ENCODE data around the gene FAM72A.
"Not testable (repeated sequence)": the region's sequence is repeated elsewhere in the genome, so short reads cannot be mapped to it uniquely, and the experiment has no call there.

The FAM72A gene

DNA sequence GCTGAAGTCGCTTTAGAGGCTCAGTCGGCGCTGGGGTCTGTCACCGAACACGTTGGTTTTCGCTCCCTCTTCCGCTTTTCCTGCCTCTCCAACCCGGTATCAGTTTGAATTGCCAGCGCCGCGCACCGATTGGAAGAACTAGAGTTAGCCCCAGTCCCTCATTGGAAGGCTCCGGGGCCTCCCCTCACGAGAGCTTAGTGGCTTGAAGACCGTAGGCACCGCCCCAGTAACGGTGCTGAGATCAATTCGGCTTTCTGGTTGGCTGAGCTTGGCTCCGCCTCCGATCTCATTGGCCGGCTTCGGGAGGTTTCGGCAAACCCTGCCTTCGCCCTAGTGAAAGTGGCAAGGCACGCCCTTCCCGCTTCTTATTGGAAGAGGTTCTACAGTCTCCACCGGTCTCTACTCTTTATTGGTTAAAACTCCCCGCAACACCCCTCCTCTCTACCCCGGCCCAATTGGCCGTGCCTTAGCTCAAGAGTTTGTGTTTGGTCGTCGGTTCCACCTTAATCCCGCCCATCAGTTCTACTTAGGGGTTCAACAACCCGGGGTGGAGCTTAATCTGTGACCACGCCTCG lies at the start of gene FAM72A:
Gene FAM72A (minus strand): TSS at position 51 of the 575 bp plus-strand sequence. CDS start 814 bp downstream, outside the sequence.
- H3K9ac ChIP-seq (ENCODE audit: insufficient read length, low read depth); DNase-seq (ENCODE audit: low read depth, low spot score); H3K27me3 ChIP-seq (ENCODE audit: insufficient read depth, insufficient read length); H3K4me1 ChIP-seq (ENCODE audit: insufficient read depth, insufficient read length); H3K36me3 ChIP-seq (ENCODE audit: insufficient read depth, insufficient read length, low read length); H3K9me3 ChIP-seq (ENCODE audit: insufficient read depth, low read length); H3K4me3 ChIP-seq (ENCODE audit: insufficient read length, low read depth): not testable (repeated sequence)

DNA sequence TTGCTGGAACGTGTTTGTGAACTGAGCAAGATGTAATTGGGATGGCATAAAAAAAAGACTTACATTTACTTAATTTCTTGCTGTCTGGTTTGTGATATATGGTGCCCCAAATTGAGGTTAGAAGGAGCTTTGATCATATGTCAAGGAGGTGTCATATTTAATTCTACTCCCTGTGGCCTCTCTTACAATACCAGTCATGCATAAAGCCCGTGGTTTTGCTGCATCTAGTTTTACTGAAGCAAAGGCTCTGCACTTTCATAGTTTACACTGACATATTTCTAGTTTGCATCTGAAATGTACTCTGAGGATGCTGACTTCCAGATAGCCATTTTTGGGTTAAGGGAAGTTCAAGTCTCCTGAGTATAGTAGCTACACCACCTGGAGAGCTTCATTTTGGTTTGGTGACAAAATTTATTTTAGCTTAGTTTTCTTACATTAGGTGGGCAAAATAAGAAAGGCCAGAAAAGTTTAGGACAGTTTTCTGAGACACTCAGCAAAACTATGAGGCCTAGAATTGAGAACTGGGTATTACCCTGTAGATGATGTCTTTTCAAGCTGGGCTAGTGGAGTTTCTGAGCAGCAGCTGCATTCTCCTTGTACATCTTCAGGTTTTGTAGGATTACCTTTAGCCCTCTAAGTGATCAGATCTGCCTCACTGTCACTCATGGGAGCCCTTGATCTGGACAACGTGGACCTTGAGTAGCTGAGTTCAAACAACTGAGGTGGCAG lies 48.5 kb upstream of the FAM72A start:
- H3K9me3 ChIP-seq (ENCODE audit: insufficient read depth, low read length); DNase-seq (ENCODE audit: low read depth, low spot score); H3K9ac ChIP-seq (ENCODE audit: insufficient read length, low read depth); H3K36me3 ChIP-seq (ENCODE audit: insufficient read depth, insufficient read length, low read length); H3K27me3 ChIP-seq (ENCODE audit: insufficient read depth, insufficient read length); H3K4me1 ChIP-seq (ENCODE audit: insufficient read depth, insufficient read length); H3K4me3 ChIP-seq (ENCODE audit: insufficient read length, low read depth): not testable (repeated sequence)

DNA sequence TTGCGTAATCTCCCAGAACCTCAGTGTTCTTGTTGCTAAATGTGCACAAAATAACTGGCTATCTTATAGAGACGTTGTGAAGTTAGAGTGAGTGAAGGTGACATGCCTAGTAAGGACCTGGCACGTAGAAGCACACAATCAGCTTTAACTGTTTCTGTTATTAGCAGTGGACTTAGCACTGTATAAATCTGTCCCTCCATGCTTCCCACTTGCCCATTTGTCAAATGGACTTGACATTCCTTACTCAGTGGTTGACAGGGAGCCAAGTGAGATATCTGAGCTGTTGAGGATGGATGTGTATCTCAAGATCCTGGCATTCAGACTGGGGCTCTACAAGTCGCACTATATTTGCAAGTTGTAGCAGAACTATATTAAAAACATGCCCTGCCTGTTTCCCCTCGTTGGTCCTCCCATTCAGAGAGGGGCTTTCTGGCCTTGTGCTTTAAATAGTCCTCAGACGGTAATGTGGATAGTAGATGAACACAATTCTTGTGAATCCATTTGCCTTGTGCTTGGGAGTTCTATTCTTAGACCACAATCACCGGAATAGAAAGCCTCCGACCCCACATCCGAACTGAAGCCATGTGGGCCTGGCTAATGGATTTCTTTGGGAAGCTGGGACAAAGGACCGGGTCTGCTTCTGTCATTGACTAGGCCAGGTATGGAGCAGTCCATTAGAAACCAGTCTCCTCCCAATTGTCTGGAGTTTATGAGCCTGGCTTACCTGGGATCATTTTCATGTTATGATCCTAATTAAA lies 43.7 kb upstream of the FAM72A start:
- H3K4me1 ChIP-seq (ENCODE audit: insufficient read depth, insufficient read length); DNase-seq (ENCODE audit: low read depth, low spot score); H3K9me3 ChIP-seq (ENCODE audit: insufficient read depth, low read length); H3K4me3 ChIP-seq (ENCODE audit: insufficient read length, low read depth); H3K27me3 ChIP-seq (ENCODE audit: insufficient read depth, insufficient read length); H3K36me3 ChIP-seq (ENCODE audit: insufficient read depth, insufficient read length, low read length); H3K9ac ChIP-seq (ENCODE audit: insufficient read length, low read depth): not testable (repeated sequence)

DNA sequence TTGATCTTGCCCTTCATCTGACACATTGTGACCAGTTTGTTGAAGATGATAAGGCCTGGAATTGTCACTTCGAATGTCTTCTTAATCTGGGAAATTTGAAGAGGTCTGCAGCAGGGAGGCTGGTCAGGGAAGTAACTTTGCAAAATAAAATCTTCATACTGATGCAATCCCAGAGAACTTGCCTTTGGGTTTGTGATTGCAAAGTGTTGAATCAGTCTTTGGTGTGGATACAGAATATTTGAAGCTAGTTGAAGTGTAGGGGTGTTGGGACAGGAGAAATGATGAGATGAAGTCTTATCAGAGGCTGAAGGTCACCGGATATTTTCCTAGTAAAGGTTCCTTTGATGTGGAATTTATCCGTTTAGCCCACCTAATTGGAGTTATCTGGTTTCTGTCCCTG lies 42.8 kb upstream of the FAM72A start:
- H3K4me3 ChIP-seq (ENCODE audit: insufficient read length, low read depth); H3K9ac ChIP-seq (ENCODE audit: insufficient read length, low read depth); DNase-seq (ENCODE audit: low read depth, low spot score); H3K4me1 ChIP-seq (ENCODE audit: insufficient read depth, insufficient read length); H3K9me3 ChIP-seq (ENCODE audit: insufficient read depth, low read length); H3K27me3 ChIP-seq (ENCODE audit: insufficient read depth, insufficient read length); H3K36me3 ChIP-seq (ENCODE audit: insufficient read depth, insufficient read length, low read length): not testable (repeated sequence)

DNA sequence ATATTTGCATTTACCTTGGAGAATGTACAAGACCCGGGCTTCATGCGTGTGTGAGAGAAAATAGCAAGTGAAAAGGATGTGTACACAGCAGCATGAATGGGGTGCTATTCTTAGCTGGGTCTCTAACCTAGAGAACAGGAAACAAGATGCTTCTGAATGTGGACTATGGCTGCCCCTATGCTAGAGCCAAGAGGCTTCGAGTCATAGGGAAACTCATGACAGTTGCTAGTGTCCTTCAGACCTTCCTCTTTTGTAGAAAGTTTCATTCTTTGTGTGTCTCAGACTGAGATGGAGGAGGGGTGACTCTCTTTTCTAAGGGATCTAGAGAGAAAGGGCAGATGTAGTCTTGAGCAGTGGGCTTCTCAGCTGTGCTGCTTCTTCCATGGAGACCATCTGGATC lies 40.7 kb upstream of the FAM72A start:
- not testable (repeated sequence) for H3K9ac ChIP-seq (ENCODE audit: insufficient read length, low read depth); DNase-seq (ENCODE audit: low read depth, low spot score); H3K36me3 ChIP-seq (ENCODE audit: insufficient read depth, insufficient read length, low read length); H3K9me3 ChIP-seq (ENCODE audit: insufficient read depth, low read length); H3K4me1 ChIP-seq (ENCODE audit: insufficient read depth, insufficient read length); H3K27me3 ChIP-seq (ENCODE audit: insufficient read depth, insufficient read length); H3K4me3 ChIP-seq (ENCODE audit: insufficient read length, low read depth)

DNA sequence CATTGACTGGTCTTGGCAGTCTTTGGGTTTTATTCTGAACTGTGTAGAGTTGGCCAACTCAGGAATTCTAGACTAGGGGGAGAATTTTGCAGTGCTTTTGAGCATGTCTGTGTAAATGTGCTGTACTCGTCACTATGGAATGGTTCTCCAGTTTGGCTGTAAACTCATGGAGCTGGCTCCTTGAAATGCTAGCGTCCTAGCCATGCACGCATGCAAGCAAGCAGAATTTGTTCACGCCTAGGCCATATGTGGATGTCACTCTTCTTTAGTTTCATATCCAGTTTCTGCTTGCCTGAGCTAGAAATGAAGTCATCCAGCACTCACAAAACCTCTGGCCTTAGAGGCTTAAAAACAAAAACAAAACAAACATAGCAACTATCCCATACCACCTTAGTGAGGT lies 37.6 kb upstream of the FAM72A start:
- H3K9me3 ChIP-seq (ENCODE audit: insufficient read depth, low read length); H3K4me3 ChIP-seq (ENCODE audit: insufficient read length, low read depth); H3K36me3 ChIP-seq (ENCODE audit: insufficient read depth, insufficient read length, low read length); H3K27me3 ChIP-seq (ENCODE audit: insufficient read depth, insufficient read length); DNase-seq (ENCODE audit: low read depth, low spot score); H3K9ac ChIP-seq (ENCODE audit: insufficient read length, low read depth); H3K4me1 ChIP-seq (ENCODE audit: insufficient read depth, insufficient read length): not testable (repeated sequence)

DNA sequence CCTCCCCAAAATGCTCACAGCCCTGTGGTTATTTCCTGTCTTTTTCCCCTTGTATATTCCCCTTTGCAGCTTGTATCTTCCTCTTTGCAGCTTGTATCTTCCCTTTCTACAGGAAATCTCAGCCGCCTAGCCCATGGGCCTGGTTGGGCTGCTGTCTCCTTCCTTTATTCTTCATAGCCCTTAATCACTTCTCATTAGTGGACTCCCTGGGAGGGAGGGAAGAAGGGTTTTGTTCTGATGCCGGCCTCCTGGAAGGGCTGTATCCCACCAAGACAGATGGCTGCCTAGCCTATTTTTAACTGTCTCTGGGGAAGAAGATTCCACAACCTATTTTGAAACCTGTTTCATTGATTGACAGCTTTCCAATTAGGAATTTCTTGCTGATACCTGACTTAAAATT lies 32.6 kb upstream of the FAM72A start:
- H3K9me3 ChIP-seq (ENCODE audit: insufficient read depth, low read length); H3K4me3 ChIP-seq (ENCODE audit: insufficient read length, low read depth); DNase-seq (ENCODE audit: low read depth, low spot score); H3K4me1 ChIP-seq (ENCODE audit: insufficient read depth, insufficient read length); H3K36me3 ChIP-seq (ENCODE audit: insufficient read depth, insufficient read length, low read length); H3K27me3 ChIP-seq (ENCODE audit: insufficient read depth, insufficient read length); H3K9ac ChIP-seq (ENCODE audit: insufficient read length, low read depth): not testable (repeated sequence)

DNA sequence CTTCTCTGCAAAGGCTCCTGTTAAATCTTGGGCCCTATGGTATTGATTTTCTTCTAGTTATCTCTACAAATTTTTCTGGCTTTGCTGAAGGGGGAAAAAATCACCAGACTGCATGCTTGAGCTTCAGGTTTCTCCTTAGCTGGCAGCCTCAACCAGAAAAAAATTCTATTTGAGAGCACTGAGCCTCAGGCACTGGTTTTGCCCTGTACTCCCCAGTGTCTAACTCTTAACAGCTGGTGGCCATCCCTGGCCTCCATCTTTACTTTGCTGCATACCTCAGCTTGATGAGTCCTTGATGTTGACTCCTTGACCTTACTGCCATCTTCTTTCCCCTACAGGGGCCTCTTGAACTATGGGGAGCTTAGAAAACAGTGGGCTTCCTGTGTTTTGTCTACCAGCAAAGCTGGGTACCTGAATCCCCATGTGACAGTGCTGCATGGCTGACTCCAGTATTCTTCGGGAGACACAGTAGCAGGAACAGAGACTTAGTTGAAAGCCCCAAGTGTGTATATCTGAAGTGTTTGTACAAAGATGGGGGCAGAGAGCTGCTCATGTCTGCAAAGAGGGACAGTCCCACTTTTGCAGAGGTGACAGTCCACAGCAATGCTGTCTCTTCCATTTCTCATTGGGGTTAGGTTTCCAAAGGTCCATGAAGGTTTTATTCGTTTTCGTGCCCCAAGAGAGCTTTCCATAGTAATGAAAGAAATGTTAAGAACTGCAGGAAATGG lies 31.7 kb upstream of the FAM72A start:
- not testable (repeated sequence) for H3K4me1 ChIP-seq (ENCODE audit: insufficient read depth, insufficient read length); H3K9me3 ChIP-seq (ENCODE audit: insufficient read depth, low read length); H3K27me3 ChIP-seq (ENCODE audit: insufficient read depth, insufficient read length); H3K36me3 ChIP-seq (ENCODE audit: insufficient read depth, insufficient read length, low read length); H3K9ac ChIP-seq (ENCODE audit: insufficient read length, low read depth); H3K4me3 ChIP-seq (ENCODE audit: insufficient read length, low read depth); DNase-seq (ENCODE audit: low read depth, low spot score)

DNA sequence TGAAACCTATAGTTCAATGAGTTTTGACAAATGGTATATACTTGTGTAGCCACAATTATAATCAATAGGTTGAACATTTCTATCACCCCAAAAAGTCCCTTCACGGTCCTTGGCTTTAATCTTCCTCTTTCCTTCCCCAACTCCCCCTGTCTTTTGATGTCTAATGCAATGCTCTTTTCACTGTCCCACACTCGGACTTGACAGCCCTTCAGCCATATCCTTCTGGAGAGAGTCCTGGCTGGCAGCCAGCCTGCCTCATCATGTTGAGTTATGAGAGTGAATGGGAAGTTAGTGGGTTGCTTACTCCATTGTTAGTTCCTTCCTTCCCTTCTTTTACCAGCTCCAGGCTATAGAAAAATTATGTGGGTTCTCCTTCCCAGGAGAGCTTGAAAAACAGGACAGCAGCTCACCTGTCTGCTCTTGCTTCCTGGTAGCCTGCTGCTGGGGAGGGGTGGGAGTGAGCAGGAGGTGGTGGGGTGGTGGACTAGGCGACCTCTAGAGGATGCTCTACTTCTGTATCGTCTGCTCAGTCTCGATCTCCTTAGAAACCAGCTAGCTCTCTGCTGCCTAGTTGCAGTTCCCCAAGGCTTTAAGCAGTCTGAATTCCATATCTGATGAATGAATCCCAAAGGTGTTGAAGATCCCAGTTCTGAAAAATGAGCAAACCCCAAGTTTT lies 30.5 kb upstream of the FAM72A start:
- H3K4me3 ChIP-seq (ENCODE audit: insufficient read length, low read depth); H3K9me3 ChIP-seq (ENCODE audit: insufficient read depth, low read length); H3K4me1 ChIP-seq (ENCODE audit: insufficient read depth, insufficient read length); H3K27me3 ChIP-seq (ENCODE audit: insufficient read depth, insufficient read length); DNase-seq (ENCODE audit: low read depth, low spot score); H3K36me3 ChIP-seq (ENCODE audit: insufficient read depth, insufficient read length, low read length); H3K9ac ChIP-seq (ENCODE audit: insufficient read length, low read depth): not testable (repeated sequence)

DNA sequence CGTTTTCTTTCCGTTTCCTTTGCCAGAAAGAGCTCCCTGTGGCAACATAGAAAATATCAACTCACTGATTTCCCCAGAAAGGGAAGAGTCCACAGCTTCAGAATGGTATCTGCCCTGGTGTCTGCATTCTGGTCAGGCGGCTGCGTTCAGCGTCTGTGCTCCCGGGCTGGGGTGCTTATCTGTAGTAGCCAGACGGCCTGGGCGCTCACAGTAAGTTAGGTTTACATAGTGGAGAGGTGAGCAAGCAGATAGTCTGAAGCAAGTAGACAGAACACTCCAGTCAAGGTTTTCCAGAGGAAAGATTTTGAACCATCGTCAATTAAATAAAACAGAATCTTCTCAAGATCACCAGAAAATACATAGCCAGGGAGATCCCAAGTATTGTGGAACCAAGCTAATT lies 29.4 kb upstream of the FAM72A start:
- H3K9me3 ChIP-seq (ENCODE audit: insufficient read depth, low read length); H3K9ac ChIP-seq (ENCODE audit: insufficient read length, low read depth); H3K36me3 ChIP-seq (ENCODE audit: insufficient read depth, insufficient read length, low read length); H3K4me1 ChIP-seq (ENCODE audit: insufficient read depth, insufficient read length); H3K27me3 ChIP-seq (ENCODE audit: insufficient read depth, insufficient read length); DNase-seq (ENCODE audit: low read depth, low spot score); H3K4me3 ChIP-seq (ENCODE audit: insufficient read length, low read depth): not testable (repeated sequence)

DNA sequence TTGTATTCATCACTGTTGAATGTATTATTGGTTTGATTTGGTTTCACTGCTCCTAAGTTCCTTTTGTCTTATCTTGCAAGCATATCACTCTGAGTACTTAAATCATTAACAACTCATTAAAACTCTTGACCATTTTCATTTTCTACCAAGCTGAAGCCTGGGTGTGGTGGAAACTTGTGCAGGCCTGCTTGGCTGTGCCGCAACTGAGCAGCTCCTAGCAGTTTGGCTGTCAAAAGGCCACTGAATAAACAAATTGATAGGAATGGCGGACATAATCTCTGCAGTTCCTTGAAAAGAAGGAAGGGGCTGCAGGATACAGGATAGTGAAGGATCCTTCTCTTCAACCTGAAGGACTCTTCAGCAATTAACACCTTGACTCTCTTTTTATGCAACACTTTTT lies 26.6 kb upstream of the FAM72A start:
- not testable (repeated sequence) for H3K27me3 ChIP-seq (ENCODE audit: insufficient read depth, insufficient read length); H3K4me3 ChIP-seq (ENCODE audit: insufficient read length, low read depth); H3K9ac ChIP-seq (ENCODE audit: insufficient read length, low read depth)

More for the DNA sequence above, 26.6 kb upstream of the FAM72A start:
- not testable (repeated sequence) for DNase-seq (ENCODE audit: low read depth, low spot score); H3K4me1 ChIP-seq (ENCODE audit: insufficient read depth, insufficient read length); H3K36me3 ChIP-seq (ENCODE audit: insufficient read depth, insufficient read length, low read length); H3K9me3 ChIP-seq (ENCODE audit: insufficient read depth, low read length)
